IPS-20b (cell line): ENCODE data around the gene NUMBL.

Experiments used
- H3K27ac ChIP-seq: one replicate; pipeline ENCODE4 v1.5.1; 2013; ENCODE audit warnings: low read length
- H3K27me3 ChIP-seq: 2 replicates; pipeline ENCODE4 v1.6.1; 2013; ENCODE audit warnings: mild to moderate bottlenecking, low read length, inconsistent platforms; ENCODE audit not compliant: insufficient read depth
- H3K36me3 ChIP-seq: 2 replicates; pipeline ENCODE4 v1.6.1; 2013; ENCODE audit warnings: low read depth, mild to moderate bottlenecking, inconsistent platforms, low read length, moderate library complexity; ENCODE audit not compliant: insufficient read depth
- H3K4me1 ChIP-seq: 2 replicates; pipeline ENCODE4 v1.6.1; 2013; ENCODE audit warnings: mild to moderate bottlenecking, control low read depth, inconsistent platforms, low read length, moderate library complexity; ENCODE audit not compliant: insufficient read depth
- H3K4me3 ChIP-seq: 2 replicates; pipeline ENCODE4 v1.5.1; 2013; ENCODE audit warnings: mild to moderate bottlenecking, low read length, inconsistent platforms
- H3K9ac ChIP-seq: 2 replicates; pipeline ENCODE4 v1.6.1; 2013; ENCODE audit warnings: low read depth, mild to moderate bottlenecking, inconsistent platforms, low read length, moderate library complexity
- H3K9me3 ChIP-seq: 2 replicates; pipeline ENCODE4 v1.6.1; 2013; ENCODE audit warnings: mild to moderate bottlenecking, low read depth, low read length, inconsistent platforms; ENCODE audit not compliant: insufficient read depth

NUMBL gene

DNA sequence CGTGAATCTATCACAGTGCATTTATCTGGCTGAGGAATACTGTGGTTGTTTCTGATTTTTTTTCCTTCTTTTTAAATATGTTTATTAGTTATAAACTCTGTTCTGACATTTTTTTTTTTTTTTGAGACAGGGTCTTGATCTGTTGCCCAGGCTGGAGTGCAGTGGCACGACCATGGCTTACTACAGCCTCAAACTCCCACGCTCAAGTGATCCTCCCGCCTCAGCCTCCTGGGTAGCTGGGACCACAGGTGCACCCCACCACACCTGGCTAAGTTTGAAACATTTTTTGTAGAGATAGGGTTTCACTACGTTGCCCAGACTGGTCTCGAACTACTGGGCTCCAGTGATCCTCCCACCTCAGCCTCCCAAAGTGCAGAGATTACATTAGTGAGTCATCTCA lies 6.6 kb upstream of the NUMBL start:
- Histone ChIP-seq H3K27ac (no peak overlapping the region), H3K4me3 (no peak overlapping the region), H3K36me3 (peaks cover 40% of the 10 kb centered on the region)

GRCh38 chr19:40695881-40696280 lies 5.4 kb upstream of the NUMBL start:
- Histone ChIP-seq H3K27me3 (no peaks in the 10 kb centered on the region), H3K4me3 (no peak overlapping the region), H3K9ac (no peak overlapping the region), H3K9me3 (no peaks in the 10 kb centered on the region), H3K27ac (no peak overlapping the region), H3K36me3 (peaks cover 29% of the 10 kb centered on the region), H3K4me1 (peaks cover 3% of the 10 kb centered on the region; the same call in 1 of the 2 replicates)

More for the DNA sequence above, 6.6 kb upstream of the NUMBL start:
- Histone ChIP-seq H3K9ac (no peak overlapping the region), H3K27me3 (no peaks in the 10 kb centered on the region), H3K9me3 (no peaks in the 10 kb centered on the region), H3K4me1 (no peaks in the 10 kb centered on the region)

DNA sequence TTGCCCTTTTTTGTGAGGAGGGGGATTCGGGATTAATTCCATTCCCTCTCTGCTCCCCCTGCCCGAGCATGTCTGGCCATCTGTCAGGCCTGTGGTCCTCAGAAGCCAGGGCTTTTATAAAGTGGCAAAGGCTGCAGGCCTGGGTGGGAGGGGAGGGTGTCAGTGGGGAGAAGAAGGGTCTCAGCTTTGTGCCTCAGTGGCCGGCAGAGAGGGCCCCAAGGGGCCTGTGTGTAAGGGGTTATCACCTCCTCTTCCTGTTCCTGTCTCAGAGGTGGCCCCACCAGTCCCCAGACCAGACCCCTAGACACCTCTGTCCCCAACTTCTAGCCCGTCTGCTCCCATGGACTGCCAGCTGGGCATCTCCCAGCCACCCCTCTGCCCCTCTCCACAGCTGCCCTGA lies 3.4 kb upstream of the NUMBL start:
- no peak overlapping the region for H3K27ac ChIP-seq
- no peak overlapping the region for H3K4me3 ChIP-seq
- H3K36me3 ChIP-seq: peaks cover 16% of the 10 kb centered on the region
- H3K27me3 ChIP-seq: no peaks in the 10 kb centered on the region
- H3K9me3 ChIP-seq: no peaks in the 10 kb centered on the region
- H3K4me1 ChIP-seq: peaks cover 3% of the 10 kb centered on the region; the same call in 1 of the 2 replicates
- H3K9ac ChIP-seq: no peak overlapping the region

DNA sequence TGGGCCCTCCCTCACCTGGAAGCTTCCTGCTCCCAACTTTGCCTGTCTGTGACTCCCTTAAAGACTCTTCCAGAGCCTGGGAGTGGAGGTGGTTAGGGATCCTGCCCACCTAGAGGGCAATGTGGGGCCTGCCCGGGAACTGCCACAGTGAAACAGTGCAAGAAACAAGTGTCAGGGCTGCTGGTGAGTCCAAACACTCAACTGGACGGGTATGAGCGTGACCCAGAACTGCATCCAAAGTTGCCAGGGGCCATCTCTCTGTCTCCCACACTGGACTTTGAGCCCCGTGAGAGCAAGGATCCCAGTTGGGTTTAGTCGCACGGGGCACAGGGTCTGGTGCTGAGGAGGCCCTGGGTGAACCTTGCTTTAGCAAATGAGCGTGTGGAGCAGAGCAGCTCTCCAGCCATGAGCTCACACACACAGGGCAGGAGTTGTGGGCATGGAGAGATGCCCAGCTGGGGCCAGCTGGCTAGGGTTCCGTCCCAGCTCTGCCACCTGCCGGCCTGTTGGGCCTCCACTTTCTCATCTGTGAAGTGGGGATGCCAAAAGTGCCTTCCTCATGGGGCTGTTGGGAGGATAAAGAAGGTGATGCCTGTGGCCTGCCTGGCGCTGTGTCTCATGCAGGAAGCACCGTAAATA lies 2.8 kb upstream of the NUMBL start:
- Histone ChIP-seq H3K4me3 (no peak overlapping the region), H3K9me3 (no peaks in the 10 kb centered on the region), H3K27ac (no peak overlapping the region), H3K4me1 (peaks cover 3% of the 10 kb centered on the region; the same call in 1 of the 2 replicates), H3K27me3 (no peaks in the 10 kb centered on the region), H3K36me3 (peaks cover 16% of the 10 kb centered on the region), H3K9ac (no peak overlapping the region)

DNA sequence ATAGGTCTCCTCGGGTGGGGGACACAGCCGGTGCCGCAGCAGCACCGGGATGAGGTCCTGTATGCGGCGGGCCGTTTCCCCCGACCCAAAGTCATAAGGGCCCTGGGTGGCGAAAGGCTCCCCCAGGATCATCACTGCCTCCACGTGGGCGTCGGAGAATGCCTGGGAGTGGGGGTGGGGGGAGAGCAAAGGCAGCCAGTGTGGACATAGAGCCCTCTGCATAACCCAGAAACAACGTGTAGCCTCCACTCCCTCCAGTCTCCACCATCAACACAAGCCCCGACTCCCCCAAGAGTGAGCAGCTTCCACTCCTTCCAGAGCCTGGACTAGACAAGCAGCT lies 1.7 kb upstream of the NUMBL start:
- Histone ChIP-seq H3K4me3 (no peak overlapping the region), H3K27me3 (no peaks in the 10 kb centered on the region), H3K27ac (no peak overlapping the region), H3K9me3 (no peaks in the 10 kb centered on the region), H3K4me1 (peaks cover 3% of the 10 kb centered on the region; the same call in 1 of the 2 replicates), H3K36me3 (peaks cover 16% of the 10 kb centered on the region), H3K9ac (no peak overlapping the region)

DNA sequence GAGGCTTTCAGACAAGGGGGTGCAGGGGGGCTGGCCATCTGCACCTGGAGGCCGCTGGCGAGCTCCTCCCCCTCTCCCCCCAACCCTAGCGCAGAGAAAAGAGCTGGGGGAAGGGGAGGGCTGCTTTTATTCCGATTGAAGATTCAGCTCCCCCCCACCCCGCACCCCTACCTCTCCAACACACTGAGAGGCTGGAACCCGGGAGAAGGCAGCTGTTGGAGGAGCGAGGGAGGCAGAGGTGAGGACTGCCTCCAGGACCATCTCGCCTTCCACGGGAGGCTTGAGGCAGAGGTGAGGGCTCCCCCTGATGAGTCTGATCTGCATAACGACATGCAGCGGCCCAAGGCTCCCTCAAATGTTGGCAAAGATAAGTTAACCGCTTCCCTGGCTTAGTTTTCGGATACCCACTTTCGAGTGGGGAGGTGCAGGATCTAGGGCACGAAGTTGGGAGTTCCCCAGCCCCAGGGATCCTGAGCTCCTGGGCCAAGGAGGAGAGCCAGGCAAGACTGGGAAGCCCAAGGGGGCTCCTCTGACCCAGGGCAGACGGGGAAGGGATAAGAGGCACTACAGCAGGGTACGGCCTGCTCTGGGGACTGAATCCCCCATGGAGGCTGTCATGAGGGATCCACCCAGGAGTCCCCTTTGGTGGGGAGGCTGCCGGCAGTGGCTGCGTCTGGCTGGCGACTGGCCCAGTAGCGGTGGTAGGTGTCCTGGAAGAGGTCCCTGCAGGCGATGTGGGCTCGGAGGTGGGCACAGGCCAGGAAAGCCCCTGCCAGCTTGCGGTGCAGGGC lies 1.2 kb upstream of the NUMBL start:
- Histone ChIP-seq H3K9ac (peak overlapping the region; percentile 87; the same call in 1 of the 2 replicates), H3K27ac (no peak overlapping the region)

DNA sequence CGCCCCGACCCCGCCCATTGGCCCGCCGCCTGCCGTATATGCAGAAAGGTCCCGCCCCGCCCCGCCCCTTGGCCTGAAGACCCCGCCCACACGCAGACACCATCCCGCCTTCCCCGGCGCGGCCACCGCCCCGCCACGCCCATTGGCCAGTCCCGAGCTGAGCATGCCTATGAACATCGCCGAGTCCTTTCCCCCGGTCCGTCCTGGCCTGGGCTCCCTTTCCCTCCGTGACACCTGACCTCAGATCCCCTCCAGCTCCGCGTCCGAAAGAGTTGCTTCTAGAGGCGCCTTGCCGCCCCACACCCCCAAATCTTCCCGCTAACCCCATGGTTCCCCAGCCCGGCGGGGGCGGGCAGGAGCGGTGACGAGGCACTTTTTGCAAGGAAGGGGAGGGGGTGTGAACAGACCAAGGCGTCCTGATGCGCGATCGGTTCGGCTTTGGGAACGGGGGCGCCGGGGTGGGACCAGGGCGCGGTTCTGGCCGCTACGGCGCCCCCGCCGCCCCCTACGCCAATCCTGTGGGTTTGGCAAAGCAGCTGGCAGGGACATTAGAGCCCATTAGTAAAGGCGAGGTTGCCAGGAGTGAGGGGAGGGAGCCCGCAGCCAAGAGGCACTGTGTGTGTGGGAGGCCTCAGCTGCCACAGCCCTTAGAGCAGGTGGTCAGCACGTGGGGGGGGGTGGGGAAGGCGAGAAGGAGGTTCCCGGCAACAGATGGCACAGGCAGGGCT lies 406 bp upstream of the NUMBL start:
- H3K9me3 ChIP-seq: no peaks in the 10 kb centered on the region
- peaks cover 3% of the 10 kb centered on the region; the same call in 1 of the 2 replicates for H3K4me1 ChIP-seq
- no peaks in the 10 kb centered on the region for H3K27me3 ChIP-seq
- H3K27ac ChIP-seq: peak overlapping the region; percentile 87
- H3K4me3 ChIP-seq: peak overlapping the region; percentile 92
- H3K36me3 ChIP-seq: peaks cover 18% of the 10 kb centered on the region
- H3K9ac ChIP-seq: peak overlapping the region; percentile 87

More for the DNA sequence above, 1.2 kb upstream of the NUMBL start:
- Histone ChIP-seq H3K4me1 (peaks cover 3% of the 10 kb centered on the region; the same call in 1 of the 2 replicates), H3K4me3 (peak overlapping the region; percentile 73; the same call in 1 of the 2 replicates), H3K9me3 (no peaks in the 10 kb centered on the region), H3K27me3 (no peaks in the 10 kb centered on the region), H3K36me3 (peaks cover 14% of the 10 kb centered on the region)

- Histone ChIP-seq H3K36me3 (peaks cover 18% of the 10 kb centered on the region), H3K4me3 (peak overlapping the region; percentile 92), H3K27me3 (no peaks in the 10 kb centered on the region), H3K9me3 (no peaks in the 10 kb centered on the region), H3K4me1 (peaks cover 3% of the 10 kb centered on the region; the same call in 1 of the 2 replicates), H3K27ac (no peak overlapping the region), H3K9ac (peak overlapping the region; percentile 84)
Measured at GRCh38 chr19:40689339-40690049, 957 bp downstream of the NUMBL start.

- peak overlapping the region; percentile 84; the same call in 1 of the 2 replicates for H3K9ac ChIP-seq
- H3K9me3 ChIP-seq: no peaks in the 10 kb centered on the region
- peaks cover 17% of the 10 kb centered on the region for H3K36me3 ChIP-seq
- H3K27me3 ChIP-seq: no peaks in the 10 kb centered on the region
- H3K27ac ChIP-seq: no peak overlapping the region
- peak overlapping the region; percentile 92 for H3K4me3 ChIP-seq
- H3K4me1 ChIP-seq: peaks cover 3% of the 10 kb centered on the region; the same call in 1 of the 2 replicates
Measured at GRCh38 chr19:40688987-40689338, 1.5 kb downstream of the NUMBL start.

GRCh38 chr19:40688309-40688708 lies 2.1 kb downstream of the NUMBL start:
- Histone ChIP-seq H3K4me1 (peaks cover 3% of the 10 kb centered on the region; the same call in 1 of the 2 replicates), H3K27ac (no peak overlapping the region), H3K27me3 (no peaks in the 10 kb centered on the region), H3K36me3 (peaks cover 20% of the 10 kb centered on the region), H3K9me3 (no peaks in the 10 kb centered on the region), H3K9ac (no peak overlapping the region), H3K4me3 (no peak overlapping the region)

DNA sequence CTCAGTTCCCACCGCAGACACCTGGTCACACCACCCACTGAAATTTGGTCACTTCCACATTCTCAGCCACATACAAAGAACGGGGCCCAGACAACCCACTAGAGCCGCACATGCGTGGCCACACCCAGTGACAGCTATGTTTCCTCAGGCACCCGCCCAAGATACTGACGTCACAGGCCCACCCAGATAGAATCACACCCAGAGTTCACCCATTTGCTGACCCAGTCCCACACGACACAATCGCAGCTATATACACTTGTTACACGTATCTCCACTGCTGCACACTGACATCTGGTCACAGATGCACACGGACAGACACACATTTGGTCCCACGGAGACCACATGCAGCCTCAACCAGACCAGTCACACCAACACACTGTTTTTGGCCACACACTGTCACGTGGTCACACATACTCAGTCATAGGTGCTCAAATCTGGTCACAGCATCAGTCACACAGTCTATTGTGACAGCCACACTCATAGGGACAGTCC lies 2.9 kb downstream of the NUMBL start:
- H3K4me3 ChIP-seq: no peak overlapping the region
- H3K27ac ChIP-seq: no peak overlapping the region
- H3K4me1 ChIP-seq: peaks cover 3% of the 10 kb centered on the region; the same call in 1 of the 2 replicates
- peaks cover 27% of the 10 kb centered on the region for H3K36me3 ChIP-seq
- H3K27me3 ChIP-seq: no peaks in the 10 kb centered on the region
- H3K9me3 ChIP-seq: no peaks in the 10 kb centered on the region
- no peak overlapping the region for H3K9ac ChIP-seq
